Right lobe of liver (tissue), 4 donors: ENCODE results near the gene LLPH.

ENCODE experiments used
- POLR2A ChIP-seq: fragments of 450-650 bp; IDR thresholded peaks from one replicate; pipeline ENCODE4 v1.6.1; 2017; ENCODE audit warnings: antibody characterized with exemption, mild to moderate bottlenecking
- TF ChIP-seq, protein P1 (sequence below), 4 donors: fragments of 200-600 bp in 3 of 4; fragments of 450-650 bp in 1 of 4; IDR thresholded peaks; one replicate each; pipeline versions ENCODE4 v1.5.1 to v1.8.0; 2016 to 2022; ENCODE audit warnings: antibody characterized with exemption in 4 of 4, mild to moderate bottlenecking in 2 of 4
- donor health status: DM: no; HTN: no; CAD: no.
- donor health status: DM: no; HTN: no; CAD: no.
- donor health status: DM: no; HTN: yes; CAD: no.

DNA sequence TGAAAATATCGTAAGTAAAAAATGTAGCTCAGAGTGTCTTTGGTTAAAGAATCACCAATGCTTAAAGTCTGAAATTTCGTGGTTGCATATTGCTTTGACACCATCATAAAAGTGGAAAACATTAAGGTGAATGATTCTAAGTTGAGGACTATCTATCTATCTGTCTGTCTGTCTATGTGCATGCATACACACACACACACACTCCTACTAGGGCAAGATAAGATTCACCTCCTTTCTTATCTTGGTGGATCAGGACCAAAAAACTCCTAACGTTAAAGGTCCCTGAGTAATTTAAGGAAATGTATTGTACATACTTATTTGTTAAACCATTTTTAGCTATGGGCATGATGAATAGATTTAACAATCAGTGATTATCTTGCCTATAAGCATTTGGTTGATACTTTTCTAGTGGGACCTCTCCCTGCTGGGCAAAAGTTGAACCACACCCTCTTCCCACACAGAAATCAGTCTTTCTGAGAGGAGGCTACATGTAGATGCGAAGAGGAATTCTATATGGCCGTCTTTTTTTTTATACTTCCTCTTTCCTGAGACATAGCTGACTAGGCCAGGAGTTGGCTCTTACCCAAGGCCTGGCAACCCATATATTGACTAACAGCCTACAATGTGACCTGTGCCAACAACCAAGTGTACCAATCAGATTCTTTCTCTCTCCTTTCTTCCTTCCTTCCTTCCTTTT, 19.3 kb upstream of the LLPH start:
- TF ChIP-seq, protein P1, sequence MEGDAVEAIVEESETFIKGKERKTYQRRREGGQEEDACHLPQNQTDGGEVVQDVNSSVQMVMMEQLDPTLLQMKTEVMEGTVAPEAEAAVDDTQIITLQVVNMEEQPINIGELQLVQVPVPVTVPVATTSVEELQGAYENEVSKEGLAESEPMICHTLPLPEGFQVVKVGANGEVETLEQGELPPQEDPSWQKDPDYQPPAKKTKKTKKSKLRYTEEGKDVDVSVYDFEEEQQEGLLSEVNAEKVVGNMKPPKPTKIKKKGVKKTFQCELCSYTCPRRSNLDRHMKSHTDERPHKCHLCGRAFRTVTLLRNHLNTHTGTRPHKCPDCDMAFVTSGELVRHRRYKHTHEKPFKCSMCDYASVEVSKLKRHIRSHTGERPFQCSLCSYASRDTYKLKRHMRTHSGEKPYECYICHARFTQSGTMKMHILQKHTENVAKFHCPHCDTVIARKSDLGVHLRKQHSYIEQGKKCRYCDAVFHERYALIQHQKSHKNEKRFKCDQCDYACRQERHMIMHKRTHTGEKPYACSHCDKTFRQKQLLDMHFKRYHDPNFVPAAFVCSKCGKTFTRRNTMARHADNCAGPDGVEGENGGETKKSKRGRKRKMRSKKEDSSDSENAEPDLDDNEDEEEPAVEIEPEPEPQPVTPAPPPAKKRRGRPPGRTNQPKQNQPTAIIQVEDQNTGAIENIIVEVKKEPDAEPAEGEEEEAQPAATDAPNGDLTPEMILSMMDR (IDR thresholded peaks at IDR 0.05) = peak in 1 of 4 donors; percentile 14
- TF ChIP-seq POLR2A = no peak
